H1 (cell line): Measurements from ENCODE around the gene FRMD4A. TPM values are rescaled to one million over a fixed set of nuclear protein-coding genes. Genes with fewer than 3 reads are reported as not detected.

Experiments
- ATF2 ChIP-seq: IDR thresholded peaks from 2 replicates; pipeline ENCODE4 v1.6.1; 2012; ENCODE audit warnings: low read length, inconsistent platforms
- CHD1 ChIP-seq: IDR thresholded peaks from 2 replicates; pipeline ENCODE4 v1.6.1; 2012; ENCODE audit warnings: low read depth, low read length, improper control_type of control experiment
- GABPA ChIP-seq: IDR thresholded peaks from 2 replicates; pipeline ENCODE4 v1.6.1; 2011; ENCODE audit warnings: mild to moderate bottlenecking, low read length, moderate library complexity, borderline replicate concordance; ENCODE audit not compliant: insufficient read depth
- HDAC6 ChIP-seq: IDR thresholded peaks from one replicate; pipeline ENCODE4 v1.7.1; 2012; ENCODE audit warnings: low read depth, mild to moderate bottlenecking, inconsistent platforms, low read length, moderate library complexity
- NRF1 ChIP-seq: IDR thresholded peaks from 2 replicates; pipeline ENCODE4 v1.6.1; 2011; ENCODE audit warnings: mild to moderate bottlenecking, low read depth, low read length, improper control_type of control experiment
- polyA plus RNA-seq, 7 experiments: library from polyadenylated mRNA; depleted of rRNA in 3 of 7; stranded (reverse) in 5 of 7; unstranded in 2 of 7; fragments of >200 nt in 5 of 7; fragments of 200-250 nt in 2 of 7; gene quantifications; 1 replicate in 5 of 7; 2 replicates in 1 of 7; 4 replicates in 1 of 7; pipeline versions ENCODE4 v1.2.1 to v1.2.3, GENCODE V29; 2011 to 2013; ENCODE audit warnings: missing spikeins in 2 of 7, mixed read lengths in 2 of 7
- total RNA-seq: library from RNA; stranded (reverse); fragmentation: NEBNext Ultra II Directional; extraction: Animal tissue kit (Norgen Biotek cat#: 25700); gene quantifications from 2 replicates; pipeline ENCODE4 v1.2.1, GENCODE V29; 2021

Gene FRMD4A
- total and polyA plus RNA-seq, 2 of the 8 experiments (the other 6 are each of a cell fraction or from before 2014, with no cell fraction given): 38.6 to 39.6 TPM

GRCh38 chr10:13902868-13903587, 427.7 kb downstream of the FRMD4A start (continued):
- no peak for TF ChIP-seq ATF2
- no peak for TF ChIP-seq GABPA
- no peak for TF ChIP-seq NRF1
- TF ChIP-seq HDAC6: no peak
- no peak for TF ChIP-seq CHD1
